Stimulated activated CD8-positive, alpha-beta memory T cell treated with anti-CD3 and anti-CD28 coated beads, Interleukin-12 subunit alpha, Interleukin-12 subunit beta, amount 100 ng/mL, for 24 hours (primary cell): ENCODE results near the gene GXYLT1.
"Not testable (repeated sequence)": the region's sequence is repeated elsewhere in the genome, so short reads cannot be mapped to it uniquely, and the experiment has no call there.

Source experiments
- DNase-seq: peaks from one replicate; pipeline ENCODE4 v3.0.0-alpha.2; 2020; ENCODE audit errors: extremely low read depth

GXYLT1 gene

DNA sequence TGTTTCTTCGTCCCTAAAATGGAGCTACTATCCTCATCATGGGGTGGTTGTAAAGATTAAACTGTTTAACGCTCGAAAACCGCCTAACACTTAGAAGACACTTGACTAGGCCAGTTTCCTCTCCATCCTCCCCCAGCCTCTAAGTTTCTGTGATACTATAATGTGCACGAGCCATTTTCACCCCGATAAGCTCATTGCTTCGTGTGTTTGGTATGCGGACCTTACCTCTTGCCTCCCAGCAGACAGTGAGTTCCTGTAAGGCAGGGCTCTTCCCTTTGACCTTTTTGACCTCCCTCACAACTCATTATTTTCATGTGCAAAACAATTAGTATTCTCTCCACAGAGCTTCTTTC, 499 bp upstream of the GXYLT1 start:
- no peak for DNase-seq

- no peak for DNase-seq
Measured at GRCh38 chr12:42144158-42144407, 591 bp downstream of the GXYLT1 start.

DNA sequence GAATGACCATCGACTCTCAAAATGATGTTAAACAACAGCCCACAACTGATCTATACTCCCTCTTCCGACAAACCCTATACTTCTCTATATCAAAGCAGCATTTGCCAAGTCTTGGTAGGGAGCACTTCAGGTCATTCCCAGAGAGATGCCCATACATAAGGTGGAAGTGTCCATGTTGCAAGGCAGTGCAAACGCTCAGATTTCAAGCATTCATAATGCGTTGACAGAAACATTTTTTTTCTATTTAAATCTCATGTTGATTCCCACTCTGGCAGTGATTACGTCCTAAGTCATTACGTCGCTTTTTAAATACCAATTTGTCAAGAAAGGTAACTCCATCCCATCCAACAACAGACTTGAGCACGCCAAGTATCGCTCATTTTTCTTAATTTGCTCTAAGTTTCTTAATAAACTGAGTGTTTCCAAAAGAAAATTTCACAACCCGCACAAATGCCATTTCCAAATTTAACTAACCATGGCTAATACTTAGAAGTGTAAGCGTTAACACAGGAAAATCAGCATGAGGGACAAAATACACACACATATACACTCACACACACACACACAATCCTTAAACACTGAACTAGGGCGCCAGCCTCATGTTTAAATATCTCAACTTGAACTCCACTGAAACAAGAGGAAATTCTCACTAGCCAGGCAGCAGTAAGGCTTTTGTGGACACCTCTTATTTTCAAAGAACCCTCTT, 1.1 kb downstream of the GXYLT1 start:
- DNase-seq, result no peak

GRCh38 chr12:42141981-42142606, 2.6 kb downstream of the GXYLT1 start:
- no peak for DNase-seq

DNA sequence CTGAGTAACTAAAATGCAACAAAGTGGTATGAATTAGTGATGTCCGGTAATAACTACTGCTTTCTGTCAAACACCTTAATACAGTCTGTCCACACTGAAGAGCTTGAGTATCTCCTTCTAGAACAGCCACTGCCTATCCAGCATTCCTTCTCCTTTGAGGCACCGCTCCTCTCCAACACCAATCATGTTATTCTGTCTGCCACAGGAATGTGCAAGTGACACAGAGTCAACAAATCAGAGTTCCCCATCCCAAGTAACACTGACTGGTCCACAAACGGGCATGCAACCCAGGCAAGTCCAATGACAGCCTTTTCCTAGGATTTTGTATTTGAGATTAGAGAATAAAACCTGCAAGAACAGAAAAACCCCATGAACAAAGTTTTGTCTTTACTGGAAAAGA, 3.8 kb downstream of the GXYLT1 start:
- no peak for DNase-seq

DNA sequence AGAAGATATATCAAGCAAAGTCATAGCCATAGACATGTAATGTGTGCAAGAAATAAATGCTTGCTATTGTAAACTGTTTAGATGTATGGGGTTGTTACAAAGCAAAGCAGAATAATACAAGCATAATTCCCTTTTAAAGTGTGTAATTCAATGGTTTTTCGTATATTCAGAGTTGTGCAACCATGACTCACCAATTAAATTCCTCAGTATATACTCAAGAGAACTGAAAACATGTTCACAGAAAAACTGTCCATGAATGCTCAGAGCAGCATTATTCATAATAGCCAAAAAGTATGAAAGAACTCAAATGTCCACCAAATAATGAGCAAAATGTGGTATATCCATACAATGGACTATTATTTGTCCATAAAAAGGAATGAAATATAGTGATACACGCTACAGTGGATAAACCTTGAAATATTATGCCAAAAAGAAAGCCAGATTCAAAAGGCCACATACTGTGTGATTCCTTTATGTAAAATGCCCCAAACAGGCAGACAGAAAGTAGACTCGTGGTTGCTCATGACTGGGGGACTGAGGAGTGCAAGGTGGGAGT, 9.3 kb downstream of the GXYLT1 start:
- DNase-seq, result no peak

- DNase-seq, result no peak
Measured at GRCh38 chr12:42130672-42131402, 13.8 kb downstream of the GXYLT1 start.

DNA sequence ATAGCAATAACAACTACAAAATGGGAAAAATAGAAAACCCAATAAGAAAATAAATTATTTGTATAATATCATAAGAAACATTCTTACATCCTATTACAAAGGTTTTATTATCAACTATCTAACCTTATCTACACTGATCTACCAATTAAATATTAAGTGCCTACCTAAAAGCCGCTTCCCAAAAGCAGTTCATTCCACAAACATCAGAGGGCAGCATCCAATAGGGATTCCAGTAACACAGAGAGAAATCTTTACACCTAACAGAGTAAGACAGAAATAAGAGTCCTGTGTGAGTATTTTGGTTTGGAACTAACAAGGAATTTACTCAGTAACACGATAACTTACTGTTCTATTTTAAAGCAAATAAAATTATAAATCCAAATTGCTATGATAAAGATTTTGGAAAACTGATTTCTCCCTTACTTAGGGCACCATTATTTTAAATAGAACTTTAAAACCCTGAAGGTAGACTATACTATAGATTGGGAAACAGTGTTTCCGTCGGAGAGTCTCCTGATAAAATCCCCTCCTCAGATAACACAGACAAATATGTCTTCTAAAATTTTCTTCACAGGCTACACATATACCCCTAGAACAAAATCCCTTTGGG, 15.0 kb downstream of the GXYLT1 start:
- no peak for DNase-seq

DNA sequence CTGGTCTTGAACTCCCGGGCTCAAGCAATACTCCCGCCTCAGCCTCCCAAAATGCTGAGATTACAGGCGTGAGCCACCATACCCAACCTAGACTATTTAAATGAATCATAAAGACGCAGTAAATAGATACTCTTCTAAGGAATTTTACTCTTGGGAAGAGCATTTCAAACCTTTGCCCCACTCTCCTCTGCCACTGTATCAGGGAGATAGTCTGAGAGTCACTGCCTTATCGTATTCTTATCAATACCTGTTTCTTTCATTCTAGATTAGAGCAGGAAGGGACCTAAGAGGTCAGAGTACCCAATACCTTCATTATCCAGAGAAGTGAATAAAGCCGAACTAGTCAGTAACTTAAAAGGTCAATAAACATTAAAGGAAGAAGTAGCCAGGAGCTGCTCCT, 15.8 kb downstream of the GXYLT1 start:
- no peak for DNase-seq

- no peak for DNase-seq
Measured at GRCh38 chr12:42128327-42128726, 16.3 kb downstream of the GXYLT1 start.

- DNase-seq, result no peak
Measured at GRCh38 chr12:42126963-42127362, 17.7 kb downstream of the GXYLT1 start.

DNA sequence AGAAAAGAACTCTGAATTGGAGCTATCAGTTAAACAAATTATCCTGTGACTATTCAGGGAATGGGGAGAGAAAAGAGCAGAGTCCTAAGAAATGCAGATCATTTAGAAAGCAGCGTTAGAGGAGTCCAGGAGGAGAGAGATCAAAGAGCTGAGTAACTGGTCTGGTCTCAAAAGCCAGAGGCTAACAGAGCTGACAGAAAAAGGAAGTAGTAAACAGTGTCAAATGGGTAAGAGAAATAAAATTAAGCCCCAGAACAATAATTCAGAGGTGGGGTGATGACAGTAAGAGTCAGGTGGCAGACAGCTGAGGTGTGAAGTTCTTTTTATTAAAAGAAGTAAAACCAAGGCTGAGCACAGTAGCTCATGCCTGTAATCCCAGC, 19.3 kb downstream of the GXYLT1 start:
- DNase-seq, result no peak

- DNase-seq, result no peak
Measured at GRCh38 chr12:42124764-42125387, 19.8 kb downstream of the GXYLT1 start.

GRCh38 chr12:42119085-42119633, 25.5 kb downstream of the GXYLT1 start:
- no peak for DNase-seq

DNA sequence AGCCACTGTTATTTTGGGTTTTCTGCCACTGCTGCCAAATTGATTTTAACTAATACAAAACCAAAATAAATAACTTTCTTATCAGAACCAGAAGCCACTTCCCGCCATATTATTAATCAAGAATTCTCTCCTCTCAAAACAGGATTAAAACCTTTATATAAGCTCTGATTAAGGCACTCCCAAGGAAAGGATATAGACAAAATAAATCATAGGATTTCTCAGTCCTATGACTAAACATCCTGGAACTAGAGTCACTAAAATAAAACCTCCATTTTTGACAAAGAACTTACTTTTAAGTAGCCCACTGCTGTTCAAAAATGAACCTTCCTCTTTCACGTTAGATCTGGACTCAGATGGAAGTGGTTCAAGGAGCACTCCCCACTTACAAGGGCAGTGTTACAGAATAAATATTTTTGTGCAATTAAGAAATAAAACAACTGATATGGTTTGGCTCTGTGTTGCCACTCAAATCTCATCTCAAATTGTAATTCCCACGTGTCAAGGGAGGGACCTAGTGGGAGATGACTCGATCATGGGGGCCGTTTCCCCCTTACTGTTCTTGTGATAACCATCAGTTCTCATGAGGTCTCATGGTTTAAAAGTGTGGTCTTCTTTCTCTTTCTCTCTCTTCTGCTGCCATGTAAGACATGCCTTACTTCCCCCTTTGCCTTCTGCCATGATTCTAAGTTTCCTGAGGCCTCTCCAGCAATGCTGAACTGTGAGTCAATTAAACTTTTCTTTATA, 26.4 kb downstream of the GXYLT1 start:
- no peak for DNase-seq

DNA sequence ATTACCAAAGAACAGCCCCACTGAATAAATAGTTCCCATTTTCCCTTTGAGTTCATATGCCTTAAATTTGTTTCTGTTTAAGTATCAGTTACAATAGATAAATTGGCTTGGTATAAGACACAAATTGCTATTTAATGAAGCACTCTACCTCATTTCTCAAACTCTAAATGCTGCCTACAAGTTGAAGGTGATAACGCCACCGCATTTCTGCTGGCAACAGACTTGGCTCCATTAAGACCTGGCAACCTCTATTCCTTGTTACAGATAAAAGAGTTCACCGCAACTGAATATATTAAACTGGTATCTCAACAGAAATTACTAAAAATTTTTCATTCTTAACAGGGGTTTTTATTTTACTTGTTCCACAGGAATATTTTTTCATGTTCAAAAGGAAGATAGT, 35.6 kb downstream of the GXYLT1 start:
- DNase-seq, result no peak

DNA sequence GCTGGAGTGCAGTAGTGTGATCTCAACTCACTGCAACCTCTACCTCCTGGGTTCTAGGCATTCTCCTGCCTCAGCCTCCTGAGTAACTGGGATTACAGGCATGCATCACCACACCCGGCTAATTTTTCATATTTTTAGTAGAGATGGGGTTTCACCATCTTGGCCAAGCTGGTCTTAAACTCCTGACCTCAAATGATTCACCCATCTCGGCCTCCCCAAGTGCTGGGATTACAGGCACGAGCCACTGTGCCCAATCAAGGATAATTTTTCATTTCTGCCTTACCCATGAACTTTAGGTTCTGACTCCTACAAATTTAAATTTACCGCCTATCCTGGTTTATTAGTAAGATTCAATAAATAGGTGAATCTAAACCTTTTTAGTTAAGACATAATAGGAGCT, 37.9 kb downstream of the GXYLT1 start:
- not testable (repeated sequence) for DNase-seq

DNA sequence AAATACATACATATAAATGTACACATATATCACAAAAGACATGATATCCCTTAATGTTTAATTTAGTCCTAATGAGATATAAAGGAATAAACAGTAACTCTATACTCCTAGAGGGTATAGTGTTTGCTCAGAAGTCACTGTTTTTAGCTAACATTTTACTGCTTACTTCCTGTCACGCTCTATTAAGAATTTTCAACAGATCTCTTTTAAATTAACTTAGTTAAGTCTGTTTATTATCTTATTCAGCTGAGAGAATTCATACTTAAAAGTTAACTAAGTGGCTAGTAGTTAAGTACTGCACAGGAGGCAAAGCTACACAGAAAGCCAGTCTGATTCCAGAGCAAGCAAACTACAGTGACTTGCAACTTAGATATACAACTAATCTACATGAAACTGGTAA, 39.9 kb downstream of the GXYLT1 start:
- DNase-seq, result no peak

DNA sequence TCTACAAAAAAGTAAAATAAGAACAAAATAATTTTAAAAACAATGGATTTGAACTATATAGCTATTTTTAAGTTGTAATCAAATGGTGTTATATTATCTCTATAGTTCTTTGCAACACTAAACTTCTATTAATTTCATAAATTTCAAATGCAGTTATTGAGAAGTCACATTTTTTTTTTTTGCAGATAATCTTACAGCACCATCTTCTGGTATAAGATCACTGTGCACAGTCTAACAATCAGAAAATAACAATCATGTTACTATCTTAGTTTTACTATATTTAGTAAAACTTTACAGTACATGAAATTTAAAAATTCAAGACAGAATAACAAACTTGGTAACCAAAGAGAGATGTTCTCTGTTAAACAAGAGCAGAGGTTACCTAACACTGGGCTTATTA, 40.6 kb downstream of the GXYLT1 start:
- no peak for DNase-seq

GRCh38 chr12:42103155-42103554, 41.5 kb downstream of the GXYLT1 start:
- DNase-seq, result no peak

DNA sequence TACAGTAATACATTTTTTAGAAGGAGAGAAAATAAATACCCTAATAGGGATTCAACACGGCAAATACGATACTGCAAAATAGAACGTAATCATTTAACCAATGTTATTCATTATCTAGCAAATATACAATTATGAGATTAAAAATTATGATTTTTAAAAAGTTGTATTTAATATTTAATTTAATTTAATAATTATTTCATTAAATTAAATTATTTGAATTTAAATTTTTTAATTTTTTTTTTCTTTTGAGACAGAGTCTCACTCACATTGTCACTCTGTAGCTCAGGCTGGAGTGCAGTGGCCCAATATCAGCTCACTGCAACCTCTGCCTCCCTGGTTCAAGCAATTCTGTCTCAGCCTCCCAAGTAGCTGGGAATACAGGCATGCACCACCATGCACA, 42.0 kb downstream of the GXYLT1 start:
- no peak for DNase-seq
